Activated naive CD4-positive, alpha-beta T cell treated with anti-CD3 and anti-CD28 coated beads, Interleukin-2, amount 50 U/mL, for 24 hours (primary cell): Measurements from ENCODE around the gene PDE6A.

ENCODE experiments used
- H3K27ac Mint-ChIP-seq: one replicate; pipeline ENCODE4 v1.8.0; 2021; ENCODE audit warnings: mild to moderate bottlenecking, mixed read lengths
- H3K27me3 Mint-ChIP-seq: one replicate; pipeline ENCODE4 v1.8.0; 2021; ENCODE audit warnings: mixed read lengths
- H3K36me3 Mint-ChIP-seq: one replicate; pipeline ENCODE4 v1.8.0; 2021; ENCODE audit warnings: mixed read lengths
- H3K4me1 Mint-ChIP-seq: one replicate; pipeline ENCODE4 v1.8.0; 2021; ENCODE audit warnings: mixed read lengths
- H3K4me3 Mint-ChIP-seq: one replicate; pipeline ENCODE4 v1.8.0; 2021; ENCODE audit warnings: mild to moderate bottlenecking, mixed read lengths
- H3K9me3 Mint-ChIP-seq: one replicate; pipeline ENCODE4 v1.8.0; 2021; ENCODE audit warnings: mixed read lengths

PDE6A gene

DNA sequence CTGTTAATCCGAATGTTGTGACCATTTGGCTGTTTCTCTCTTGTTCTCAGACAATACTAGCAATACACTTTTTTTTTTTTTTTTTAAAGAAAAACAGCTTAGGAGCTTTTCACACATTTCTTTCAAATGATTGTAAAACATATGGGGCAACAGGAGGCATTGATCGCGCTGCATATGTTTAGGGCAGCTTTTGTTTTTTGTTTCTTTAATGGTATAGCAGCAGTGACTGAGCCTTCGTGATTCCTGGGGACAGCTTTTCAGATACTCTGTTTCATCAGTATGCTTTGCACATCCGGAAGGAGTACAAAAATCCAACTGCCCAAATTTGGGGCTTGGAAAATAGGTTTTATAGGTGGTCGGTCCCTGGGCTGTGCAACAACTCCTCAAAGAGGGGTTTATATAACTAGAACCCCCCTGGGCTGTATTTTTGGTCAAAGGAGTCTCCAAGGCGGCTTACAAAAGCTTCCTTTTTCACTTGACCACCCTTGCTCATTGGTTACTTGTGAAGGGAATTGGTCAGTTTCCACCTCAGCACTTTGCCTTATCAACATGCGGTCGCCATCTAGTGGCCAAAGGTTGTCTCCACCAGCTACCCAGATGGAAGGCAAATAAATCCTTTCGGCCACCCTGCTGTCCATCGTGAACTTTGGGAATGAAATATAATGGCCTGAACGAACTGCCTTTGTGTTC, 91.8 kb downstream of the PDE6A start:
- no peaks in the 10 kb centered on the region for H3K27me3 Mint-ChIP-seq
- no peak overlapping the region for H3K27ac Mint-ChIP-seq
- H3K9me3 Mint-ChIP-seq, result no peaks in the 10 kb centered on the region
- H3K4me3 Mint-ChIP-seq, result no peak overlapping the region
- H3K4me1 Mint-ChIP-seq, result no peaks in the 10 kb centered on the region
- peaks cover 4% of the 10 kb centered on the region for H3K36me3 Mint-ChIP-seq

- no peaks in the 10 kb centered on the region for H3K4me1 Mint-ChIP-seq
- no peaks in the 10 kb centered on the region for H3K27me3 Mint-ChIP-seq
- no peak overlapping the region for H3K4me3 Mint-ChIP-seq
- peaks cover 12% of the 10 kb centered on the region for H3K36me3 Mint-ChIP-seq
- no peaks in the 10 kb centered on the region for H3K9me3 Mint-ChIP-seq
- no peak overlapping the region for H3K27ac Mint-ChIP-seq
These were observed 93.4 kb downstream of the PDE6A start for GRCh38 chr5:149851211-149851610.

DNA sequence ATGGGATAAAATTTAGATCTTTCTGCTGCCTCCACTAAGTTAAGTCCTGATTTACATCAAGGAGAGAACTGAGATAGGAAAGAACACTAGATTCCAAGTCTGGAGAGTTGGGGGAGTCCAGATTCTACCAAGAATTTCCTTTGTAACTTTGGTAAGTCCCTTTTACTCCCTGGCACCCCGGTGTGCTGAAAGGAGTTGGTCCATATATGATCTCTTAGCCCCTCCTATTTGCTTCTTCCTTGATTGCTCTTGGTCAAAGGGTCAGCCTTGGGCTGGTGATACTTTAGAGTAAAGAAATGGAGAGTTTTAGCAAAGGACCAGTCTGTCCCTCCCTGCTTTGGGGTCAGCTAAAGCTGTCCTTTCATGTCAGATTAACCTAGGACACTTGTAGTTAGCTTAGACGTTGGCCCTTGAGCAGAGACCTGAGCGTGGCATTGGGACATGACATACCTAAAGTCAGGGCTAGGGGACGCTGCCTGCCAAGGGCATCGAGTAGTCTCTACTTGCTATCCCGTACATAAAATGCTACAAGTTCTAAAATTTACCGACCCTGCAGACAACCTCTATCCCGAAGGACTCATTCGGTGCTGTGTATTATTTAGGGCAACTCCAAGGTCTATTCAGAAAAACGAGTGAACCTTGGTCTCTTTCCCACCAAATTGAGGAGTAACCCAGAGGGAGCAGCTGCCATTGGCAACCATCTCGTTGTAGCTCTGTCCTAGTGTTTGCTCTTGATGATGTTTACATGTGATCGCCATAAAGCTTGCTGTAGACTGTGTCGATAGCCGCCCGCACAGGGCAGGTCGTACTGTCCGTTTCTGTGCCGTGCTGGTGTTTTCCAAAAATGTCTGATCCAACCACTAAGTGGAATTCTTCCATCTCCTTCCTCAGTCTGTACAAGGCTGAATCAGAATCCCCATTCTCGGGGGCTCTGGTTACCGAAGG, 94.4 kb downstream of the PDE6A start:
- Mint-ChIP-seq H3K9me3 (no peaks in the 10 kb centered on the region), H3K36me3 (peaks cover 15% of the 10 kb centered on the region), H3K27me3 (no peaks in the 10 kb centered on the region), H3K4me1 (no peaks in the 10 kb centered on the region), H3K27ac (no peak overlapping the region), H3K4me3 (no peak overlapping the region)

- peaks cover 15% of the 10 kb centered on the region for H3K36me3 Mint-ChIP-seq
- H3K4me1 Mint-ChIP-seq, result no peaks in the 10 kb centered on the region
- H3K4me3 Mint-ChIP-seq, result no peak overlapping the region
- H3K27ac Mint-ChIP-seq, result no peak overlapping the region
- H3K9me3 Mint-ChIP-seq, result no peaks in the 10 kb centered on the region
- H3K27me3 Mint-ChIP-seq, result no peaks in the 10 kb centered on the region
These were observed 95.2 kb downstream of the PDE6A start for GRCh38 chr5:149849280-149849965.

DNA sequence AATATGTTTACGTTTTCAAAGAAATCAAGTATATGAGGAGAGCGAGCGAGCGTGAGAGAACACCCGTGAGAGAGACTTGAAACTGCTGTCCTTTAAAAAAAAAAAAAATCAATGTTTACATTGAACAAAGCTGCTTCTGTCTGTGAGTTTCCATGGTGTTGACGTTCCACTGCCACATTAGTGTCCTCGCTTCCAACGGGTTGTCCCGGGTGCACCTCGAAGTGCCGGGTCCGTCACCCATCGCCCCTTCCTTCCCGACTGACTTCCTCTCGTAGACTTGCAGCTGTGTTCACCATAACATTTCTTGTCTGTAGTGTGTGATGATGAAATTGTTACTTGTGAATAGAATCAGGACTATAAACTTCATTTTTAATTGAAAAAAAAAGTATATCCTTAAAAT, 97.0 kb downstream of the PDE6A start:
- Mint-ChIP-seq H3K9me3 (no peaks in the 10 kb centered on the region), H3K27me3 (no peaks in the 10 kb centered on the region), H3K27ac (no peak overlapping the region), H3K4me1 (no peaks in the 10 kb centered on the region), H3K36me3 (peaks cover 20% of the 10 kb centered on the region), H3K4me3 (no peak overlapping the region)

- no peaks in the 10 kb centered on the region for H3K27me3 Mint-ChIP-seq
- H3K9me3 Mint-ChIP-seq, result no peaks in the 10 kb centered on the region
- no peak overlapping the region for H3K4me3 Mint-ChIP-seq
- peaks cover 21% of the 10 kb centered on the region for H3K36me3 Mint-ChIP-seq
- no peaks in the 10 kb centered on the region for H3K4me1 Mint-ChIP-seq
- no peak overlapping the region for H3K27ac Mint-ChIP-seq
These were observed 98.6 kb downstream of the PDE6A start for GRCh38 chr5:149846021-149846420.

DNA sequence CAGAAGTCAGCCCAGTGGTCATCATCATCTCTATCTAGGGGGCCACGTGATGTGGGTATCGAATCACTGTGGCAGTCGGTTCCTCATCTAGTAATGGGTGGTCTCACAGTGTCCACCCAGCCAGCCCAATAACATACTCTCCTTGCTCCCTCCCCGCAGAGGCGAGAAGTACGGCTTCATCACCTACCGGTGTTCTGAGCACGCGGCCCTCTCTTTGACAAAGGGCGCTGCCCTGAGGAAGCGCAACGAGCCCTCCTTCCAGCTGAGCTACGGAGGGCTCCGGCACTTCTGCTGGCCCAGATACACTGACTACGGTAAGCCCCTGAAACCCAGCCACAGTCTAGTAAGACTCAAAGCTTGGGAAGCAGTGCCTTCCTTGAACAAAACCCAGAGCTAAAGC, 99.0 kb downstream of the PDE6A start:
- H3K27me3 Mint-ChIP-seq, result no peaks in the 10 kb centered on the region
- no peaks in the 10 kb centered on the region for H3K9me3 Mint-ChIP-seq
- no peak overlapping the region for H3K27ac Mint-ChIP-seq
- H3K4me1 Mint-ChIP-seq, result no peaks in the 10 kb centered on the region
- peaks cover 21% of the 10 kb centered on the region for H3K36me3 Mint-ChIP-seq
- H3K4me3 Mint-ChIP-seq, result no peak overlapping the region

DNA sequence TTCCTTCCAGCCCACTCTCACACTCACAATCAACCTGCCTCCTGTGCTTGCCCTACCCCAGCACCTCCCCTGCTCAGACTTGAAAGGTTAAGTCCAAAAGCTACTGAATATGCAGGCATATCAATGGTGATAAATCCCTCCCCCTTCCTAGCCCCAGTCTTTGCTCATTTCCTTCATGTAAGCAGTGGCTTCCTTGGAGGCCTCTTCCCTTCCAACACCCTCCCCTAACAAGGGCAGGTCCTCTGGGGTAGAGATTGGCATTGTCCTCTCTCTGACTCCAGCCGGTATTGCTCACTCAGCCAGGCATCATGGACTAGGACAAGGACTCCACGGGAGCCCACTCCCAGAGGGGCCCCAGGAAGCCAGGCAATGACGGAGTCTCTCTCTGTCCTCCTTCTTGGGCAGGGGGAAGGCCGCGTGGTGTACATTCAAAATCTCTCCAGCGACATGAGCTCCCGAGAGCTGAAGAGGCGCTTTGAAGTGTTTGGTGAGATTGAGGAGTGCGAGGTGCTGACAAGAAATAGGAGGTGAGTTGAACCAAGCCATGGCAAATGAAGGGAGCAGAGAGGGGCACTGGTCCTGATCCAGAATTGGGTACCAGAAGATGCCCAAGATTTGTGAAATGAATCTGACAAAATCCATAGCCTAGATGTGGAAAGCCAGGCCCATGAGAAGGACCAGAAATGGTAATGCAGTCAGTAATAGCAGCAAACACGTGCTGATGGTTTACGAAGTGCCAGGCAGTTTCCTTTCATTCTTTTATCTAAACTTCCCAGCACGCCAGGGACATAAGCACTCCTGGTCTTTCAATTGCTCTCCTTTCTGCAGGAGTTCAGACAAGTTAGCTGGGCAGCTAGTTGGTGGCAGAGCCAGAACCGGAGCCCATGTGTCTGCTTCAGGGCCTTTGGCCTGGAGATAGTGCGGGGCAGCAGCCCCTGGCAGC, 102.5 kb downstream of the PDE6A start:
- Mint-ChIP-seq H3K9me3 (no peaks in the 10 kb centered on the region), H3K36me3 (peaks cover 12% of the 10 kb centered on the region), H3K4me1 (no peaks in the 10 kb centered on the region), H3K27me3 (no peaks in the 10 kb centered on the region), H3K4me3 (no peak overlapping the region), H3K27ac (no peak overlapping the region)

DNA sequence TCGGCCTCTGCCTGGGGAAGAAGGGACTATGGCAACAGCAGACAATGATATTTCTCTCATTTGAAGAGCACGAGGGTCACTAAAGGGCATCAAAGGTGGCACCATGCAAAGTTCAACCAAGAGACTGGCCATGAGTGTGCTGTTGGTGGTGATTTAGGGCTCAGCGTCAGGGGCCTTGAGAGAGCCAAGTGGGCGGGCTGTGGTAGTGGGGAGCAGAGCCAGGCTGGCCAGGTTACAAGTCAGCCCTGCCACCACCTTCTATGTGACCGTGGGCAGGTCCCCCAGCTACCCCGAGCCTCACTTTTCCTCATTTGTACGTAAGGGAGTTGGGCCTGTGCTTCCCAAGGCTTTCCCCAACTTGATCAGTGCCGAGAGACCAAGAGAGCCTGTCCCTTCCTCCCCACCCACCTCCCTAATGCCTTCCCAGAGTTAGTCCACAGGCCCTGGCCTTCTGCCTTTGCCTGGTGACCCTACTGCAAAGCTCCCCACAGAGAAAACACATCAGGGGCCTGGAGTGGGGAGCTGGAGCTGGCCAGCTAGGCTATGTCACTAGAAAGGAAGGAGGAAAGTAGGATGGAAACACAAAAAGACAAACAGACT, 104.3 kb downstream of the PDE6A start:
- Mint-ChIP-seq H3K27ac (no peak overlapping the region), H3K4me3 (no peak overlapping the region), H3K9me3 (no peaks in the 10 kb centered on the region), H3K27me3 (no peaks in the 10 kb centered on the region), H3K36me3 (peaks cover 8% of the 10 kb centered on the region), H3K4me1 (no peaks in the 10 kb centered on the region)

DNA sequence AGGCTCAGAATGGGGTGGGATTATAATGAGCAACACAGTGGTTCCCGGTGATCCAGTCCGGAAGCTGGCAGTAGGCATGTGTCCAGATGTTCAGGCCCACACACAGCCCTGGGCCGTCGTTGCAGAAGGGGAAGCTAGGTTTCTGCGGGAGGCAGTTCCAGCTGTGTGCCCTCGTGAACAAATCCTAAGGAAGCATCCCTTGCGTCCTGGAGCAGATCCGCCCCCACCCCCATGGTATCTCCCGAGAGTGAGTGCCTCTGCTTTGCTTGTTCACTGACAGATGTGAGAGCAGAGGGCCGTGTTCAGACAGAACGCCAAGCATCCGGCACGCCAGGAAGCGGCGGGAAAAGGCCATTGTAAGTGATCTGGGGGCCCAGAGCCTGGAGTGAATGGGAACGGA, 104.8 kb downstream of the PDE6A start:
- no peaks in the 10 kb centered on the region for H3K4me1 Mint-ChIP-seq
- H3K27ac Mint-ChIP-seq, result no peak overlapping the region
- H3K9me3 Mint-ChIP-seq, result no peaks in the 10 kb centered on the region
- no peaks in the 10 kb centered on the region for H3K27me3 Mint-ChIP-seq
- no peak overlapping the region for H3K4me3 Mint-ChIP-seq
- H3K36me3 Mint-ChIP-seq, result peaks cover 11% of the 10 kb centered on the region

GRCh38 chr5:149838881-149839739, 105.5 kb downstream of the PDE6A start:
- Mint-ChIP-seq H3K27ac (no peak overlapping the region), H3K36me3 (peaks cover 11% of the 10 kb centered on the region), H3K9me3 (no peaks in the 10 kb centered on the region), H3K27me3 (no peaks in the 10 kb centered on the region), H3K4me1 (no peaks in the 10 kb centered on the region), H3K4me3 (no peak overlapping the region)

GRCh38 chr5:149837680-149838269, 106.8 kb downstream of the PDE6A start:
- Mint-ChIP-seq H3K4me3 (no peak overlapping the region), H3K9me3 (no peaks in the 10 kb centered on the region), H3K27ac (no peak overlapping the region), H3K27me3 (no peaks in the 10 kb centered on the region), H3K4me1 (no peaks in the 10 kb centered on the region), H3K36me3 (peaks cover 8% of the 10 kb centered on the region)

GRCh38 chr5:149836451-149837139, 108.0 kb downstream of the PDE6A start:
- H3K27me3 Mint-ChIP-seq, result no peaks in the 10 kb centered on the region
- H3K36me3 Mint-ChIP-seq, result peaks cover 6% of the 10 kb centered on the region

More at GRCh38 chr5:149836451-149837139, 108.0 kb downstream of the PDE6A start:
- Mint-ChIP-seq H3K9me3 (no peaks in the 10 kb centered on the region), H3K4me3 (no peak overlapping the region), H3K4me1 (no peaks in the 10 kb centered on the region), H3K27ac (no peak overlapping the region)
